ENCODE results near the gene COL5A3. TPM values are rescaled to one million over a fixed set of nuclear protein-coding genes. Genes with fewer than 3 reads are reported as not detected.
A peak's percentile ranks its signal among the peaks of the same experiment; 100 is the strongest.

Gene COL5A3
- total and polyA plus RNA-seq, 5 donors, result 8.6 to 19.1 (median 13.5) TPM

DNA sequence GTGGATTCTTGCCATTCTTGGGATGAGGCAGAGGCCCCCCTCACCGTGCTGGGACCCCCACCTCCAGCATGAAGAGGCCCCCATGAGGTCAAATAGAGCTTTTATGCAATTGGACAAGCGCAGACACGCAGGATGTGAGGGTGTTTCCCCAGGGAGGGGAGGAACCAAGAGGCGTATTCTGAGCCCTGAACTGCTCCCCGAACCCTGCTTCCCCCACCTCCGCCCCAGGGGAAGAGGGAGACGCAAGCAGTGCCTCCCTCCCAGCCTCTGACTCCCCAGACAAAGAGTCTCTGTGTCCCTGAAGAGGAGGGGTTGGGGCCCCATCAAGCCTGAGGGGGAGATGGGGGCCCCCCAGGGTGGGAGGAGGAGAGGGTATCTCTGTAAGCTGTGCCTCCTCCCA is 1.7 kb upstream of the COL5A3 start:
- peak in 1 of 3 donors; percentile 59 for DNase-seq
- intact Hi-C loops (cut with DNase I), result no loop called here
- ATAC-seq, result no peak
- Histone ChIP-seq H3K27ac (ENCODE audit: low read length) (no peak overlapping the region), H3K4me3 (ENCODE audit: low read length) (no peak overlapping the region), H3K27me3 (ENCODE audit: control insufficient read depth, insufficient read depth) (no peaks in the 10 kb centered on the region), H3K4me1 (ENCODE audit: control insufficient read depth, insufficient read depth, low read length) (no peaks in the 10 kb centered on the region), H3K9me3 (ENCODE audit: control insufficient read depth, low read length) (no peaks in the 10 kb centered on the region)
- 32% methylated on average over 7 of the region's 7 CpGs for WGBS

DNA sequence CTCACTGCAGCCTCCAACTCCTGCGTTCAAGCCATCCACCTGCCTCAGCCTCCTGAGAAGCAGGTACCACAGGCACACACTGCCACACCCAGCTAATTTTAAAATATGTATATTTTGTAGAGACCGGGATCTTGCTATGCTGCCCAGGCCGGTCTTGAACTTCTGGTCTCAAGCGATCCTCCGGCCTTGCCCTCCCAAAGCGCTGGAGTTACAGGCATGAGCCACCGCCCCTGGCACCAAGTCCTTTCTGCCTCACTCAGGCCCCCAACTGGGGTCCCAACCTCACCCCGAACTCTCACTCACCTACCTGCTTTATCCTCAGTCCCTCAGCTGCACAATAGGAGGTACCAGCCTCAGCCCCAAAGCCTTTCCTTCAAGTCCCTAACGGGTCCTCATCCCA is 635 bp upstream of the COL5A3 start:
- H3K27me3 ChIP-seq (ENCODE audit: control insufficient read depth, insufficient read depth), result no peaks in the 10 kb centered on the region
- intact Hi-C loops (cut with DNase I), result no loop called here
- no peaks in the 10 kb centered on the region for H3K9me3 ChIP-seq (ENCODE audit: control insufficient read depth, low read length)
- no peaks in the 10 kb centered on the region for H3K4me1 ChIP-seq (ENCODE audit: control insufficient read depth, insufficient read depth, low read length)
- no peak overlapping the region for H3K4me3 ChIP-seq (ENCODE audit: low read length)
- ATAC-seq, result no peak
- WGBS, result 69% methylated on average over 9 of the region's 9 CpGs
- peak in 1 of 3 donors; percentile 55 for DNase-seq
- no peak overlapping the region for H3K27ac ChIP-seq (ENCODE audit: low read length)

DNA sequence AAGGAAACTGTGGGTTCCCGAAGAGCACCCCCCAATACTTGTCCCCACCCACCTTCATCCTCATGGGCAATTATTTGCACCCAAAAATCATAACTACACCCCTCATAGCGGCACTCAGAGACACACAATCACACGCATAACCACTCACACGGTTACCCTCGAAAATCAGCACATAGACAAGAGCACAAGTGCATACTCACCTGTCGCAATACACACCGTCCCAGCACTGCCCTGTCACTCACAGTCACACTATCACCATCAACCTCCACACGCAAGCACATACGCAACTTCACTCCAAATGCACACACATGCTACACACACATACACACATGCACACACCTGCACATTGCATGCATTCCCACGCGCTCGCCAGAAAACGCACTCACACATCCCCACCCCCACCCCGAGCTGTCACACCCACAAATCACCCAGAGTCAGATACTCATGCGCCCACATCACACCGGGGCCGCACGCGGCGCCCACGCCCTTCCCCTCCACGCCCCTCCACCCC is 535 bp downstream of the COL5A3 start:
- peak overlapping the region; percentile 54 for H3K27ac ChIP-seq (ENCODE audit: low read length)
- H3K4me3 ChIP-seq (ENCODE audit: low read length), result peak overlapping the region; percentile 70
- H3K9me3 ChIP-seq (ENCODE audit: control insufficient read depth, low read length), result no peaks in the 10 kb centered on the region
- DNase-seq (no peak), ATAC-seq (no peak)
- 5% methylated on average over 22 of the region's 22 CpGs for WGBS
- H3K4me1 ChIP-seq (ENCODE audit: control insufficient read depth, insufficient read depth, low read length), result no peaks in the 10 kb centered on the region
- intact Hi-C loops (cut with DNase I), result no loop called here
- no peaks in the 10 kb centered on the region for H3K27me3 ChIP-seq (ENCODE audit: control insufficient read depth, insufficient read depth)

DNA sequence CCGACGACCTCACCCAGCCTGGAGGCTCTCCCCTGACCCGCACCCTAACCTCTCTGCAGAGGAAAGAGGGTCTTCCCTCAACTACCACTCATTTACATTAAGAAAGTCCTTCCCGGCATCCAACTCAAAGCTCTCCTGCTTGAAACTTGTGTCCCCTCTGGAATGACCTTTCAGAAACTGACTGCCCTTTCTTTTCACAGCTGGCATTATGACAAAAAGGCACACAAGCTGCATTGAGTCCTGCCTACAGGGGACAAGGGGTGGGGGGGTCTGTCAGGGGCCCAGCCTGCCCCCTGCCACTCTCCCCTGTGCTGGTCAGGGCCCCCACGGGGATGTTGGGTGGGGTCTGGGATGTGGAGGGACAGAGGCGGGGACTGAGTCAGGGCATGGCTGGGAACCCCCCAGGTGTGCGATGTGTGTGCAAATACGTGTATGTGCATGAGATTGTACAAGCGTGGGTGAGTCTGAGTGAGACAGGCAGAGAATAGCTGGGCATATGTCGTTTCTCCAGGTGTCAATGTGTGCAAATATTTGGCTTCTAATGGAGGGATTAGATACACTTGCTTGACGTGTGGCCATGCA is 2.0 kb downstream of the COL5A3 start:
- H3K4me3 ChIP-seq (ENCODE audit: low read length), result no peak overlapping the region
- peak in 1 of 2 donors; percentile 3 for ATAC-seq
- 33% methylated on average over 11 of the region's 11 CpGs for WGBS
- DNase-seq, result peak in 2 of 3 donors; percentile 32 to 62
- no peaks in the 10 kb centered on the region for H3K4me1 ChIP-seq (ENCODE audit: control insufficient read depth, insufficient read depth, low read length)
- H3K27me3 ChIP-seq (ENCODE audit: control insufficient read depth, insufficient read depth), result no peaks in the 10 kb centered on the region
- intact Hi-C loops (cut with DNase I), result no loop called here
- H3K27ac ChIP-seq (ENCODE audit: low read length), result peak overlapping the region; percentile 80
- H3K9me3 ChIP-seq (ENCODE audit: control insufficient read depth, low read length), result no peaks in the 10 kb centered on the region

DNA sequence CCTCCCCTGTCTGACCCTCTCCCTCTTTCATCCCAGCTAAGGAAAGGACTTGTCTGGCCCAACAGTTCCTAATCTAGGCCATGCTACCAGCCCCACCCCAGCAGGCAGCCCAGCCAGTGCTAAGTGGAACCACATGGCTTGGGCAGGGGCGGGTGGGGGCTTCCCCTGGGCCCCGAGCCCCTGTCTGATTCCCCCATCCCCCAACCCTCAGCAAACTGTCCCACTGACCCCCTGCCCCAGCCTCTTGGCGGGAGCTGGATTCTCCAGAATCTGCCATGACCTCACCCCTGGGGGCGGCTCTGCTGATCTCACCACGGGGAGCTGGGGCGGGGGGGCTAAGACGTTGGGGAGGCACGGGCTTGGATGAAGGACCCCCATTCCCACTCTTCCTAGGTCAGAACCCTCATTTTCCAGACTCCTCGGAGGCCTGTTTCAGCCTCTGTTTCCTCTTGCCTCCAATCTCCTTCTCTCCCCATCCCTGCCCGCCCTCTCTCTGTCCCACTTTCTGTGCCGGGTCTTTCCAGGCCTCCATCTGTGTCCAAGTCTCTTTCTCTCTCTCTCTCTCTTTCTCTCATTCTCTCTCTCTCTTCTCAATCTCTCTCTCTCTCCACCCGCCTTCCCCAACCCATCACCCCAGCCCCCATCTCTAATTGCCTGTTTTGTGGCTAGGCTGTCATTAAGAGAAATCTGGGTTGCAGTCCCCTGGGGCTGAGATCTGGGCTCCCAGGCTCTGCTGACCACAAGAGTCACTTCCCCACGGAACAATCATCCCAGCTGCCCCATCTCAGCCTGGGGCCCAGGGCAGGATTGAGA is 2.7 kb downstream of the COL5A3 start:
- peak; percentile 18 to 31 for ATAC-seq
- Histone ChIP-seq H3K4me3 (ENCODE audit: low read length) (no peak overlapping the region), H3K27ac (ENCODE audit: low read length) (peak overlapping the region; percentile 80), H3K9me3 (ENCODE audit: control insufficient read depth, low read length) (no peaks in the 10 kb centered on the region), H3K27me3 (ENCODE audit: control insufficient read depth, insufficient read depth) (no peaks in the 10 kb centered on the region), H3K4me1 (ENCODE audit: control insufficient read depth, insufficient read depth, low read length) (no peaks in the 10 kb centered on the region)
- 22% methylated on average over 13 of the region's 13 CpGs for WGBS
- intact Hi-C loops (cut with DNase I), result no loop called here
- DNase-seq, result peak; percentile 72 to 90 (median 78)

DNA sequence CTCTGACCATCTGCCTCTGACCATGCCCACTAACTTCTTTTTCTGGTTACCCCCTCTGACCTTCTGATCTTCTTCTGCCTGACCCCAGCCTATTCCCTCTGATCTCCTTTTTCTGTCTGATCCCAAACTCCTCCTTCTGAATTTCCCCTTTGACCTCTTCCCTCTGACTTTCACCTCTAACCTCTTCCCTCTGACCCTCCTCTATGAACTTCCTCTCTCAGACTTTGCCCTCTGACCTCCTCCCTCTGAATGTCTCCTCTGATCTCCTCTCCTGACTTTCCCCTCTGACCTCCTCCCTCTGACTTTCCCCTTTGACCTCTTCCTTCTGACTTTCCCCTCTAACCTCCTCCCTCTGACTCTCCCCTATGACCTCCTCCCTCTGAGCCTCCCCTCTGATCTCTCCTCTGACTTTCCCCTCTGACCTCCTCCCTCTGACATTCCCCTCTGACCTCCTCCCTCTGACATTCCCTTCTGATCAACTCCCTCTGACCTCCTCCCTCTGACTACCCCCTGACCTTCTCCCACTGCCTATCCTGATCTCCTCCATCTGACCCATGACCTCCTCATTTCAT is 3.5 kb downstream of the COL5A3 start:
- DNase-seq, result no peak
- intact Hi-C loops (cut with DNase I), result no loop called here
- ATAC-seq, result no peak
- Histone ChIP-seq H3K9me3 (ENCODE audit: control insufficient read depth, low read length) (no peaks in the 10 kb centered on the region), H3K27me3 (ENCODE audit: control insufficient read depth, insufficient read depth) (no peaks in the 10 kb centered on the region), H3K27ac (ENCODE audit: low read length) (peak overlapping the region; percentile 71), H3K4me3 (ENCODE audit: low read length) (no peak overlapping the region), H3K4me1 (ENCODE audit: control insufficient read depth, insufficient read depth, low read length) (no peaks in the 10 kb centered on the region)

DNA sequence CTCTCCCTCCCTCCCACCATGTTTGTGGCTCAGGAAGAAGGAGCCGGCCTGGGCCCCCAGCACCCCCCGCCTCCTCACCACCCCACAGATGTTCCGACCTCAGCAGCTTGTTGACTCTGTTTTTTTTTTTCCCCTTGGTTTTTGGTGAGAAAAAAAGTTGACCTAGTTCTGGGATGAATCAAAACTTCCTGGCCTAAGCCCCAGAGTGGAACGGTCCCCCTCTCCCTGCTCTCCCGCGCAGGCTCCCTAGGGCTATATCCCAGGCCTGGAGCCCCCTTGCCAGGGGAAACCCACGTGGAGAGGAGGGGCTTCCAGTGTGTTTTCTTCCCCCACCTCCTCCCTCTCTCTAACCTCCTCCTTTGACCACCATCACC is 4.0 kb downstream of the COL5A3 start:
- DNase-seq (peak; percentile 72 to 78 (median 74)), ATAC-seq (peak; percentile 51 to 54)
- Histone ChIP-seq H3K4me1 (ENCODE audit: control insufficient read depth, insufficient read depth, low read length) (no peaks in the 10 kb centered on the region), H3K9me3 (ENCODE audit: control insufficient read depth, low read length) (no peaks in the 10 kb centered on the region), H3K4me3 (ENCODE audit: low read length) (no peak overlapping the region), H3K27ac (ENCODE audit: low read length) (peak overlapping the region; percentile 71), H3K27me3 (ENCODE audit: control insufficient read depth, insufficient read depth) (no peaks in the 10 kb centered on the region)
- WGBS, result 27% methylated on average over 7 of the region's 7 CpGs
- intact Hi-C loops (cut with DNase I), result no loop called here

DNA sequence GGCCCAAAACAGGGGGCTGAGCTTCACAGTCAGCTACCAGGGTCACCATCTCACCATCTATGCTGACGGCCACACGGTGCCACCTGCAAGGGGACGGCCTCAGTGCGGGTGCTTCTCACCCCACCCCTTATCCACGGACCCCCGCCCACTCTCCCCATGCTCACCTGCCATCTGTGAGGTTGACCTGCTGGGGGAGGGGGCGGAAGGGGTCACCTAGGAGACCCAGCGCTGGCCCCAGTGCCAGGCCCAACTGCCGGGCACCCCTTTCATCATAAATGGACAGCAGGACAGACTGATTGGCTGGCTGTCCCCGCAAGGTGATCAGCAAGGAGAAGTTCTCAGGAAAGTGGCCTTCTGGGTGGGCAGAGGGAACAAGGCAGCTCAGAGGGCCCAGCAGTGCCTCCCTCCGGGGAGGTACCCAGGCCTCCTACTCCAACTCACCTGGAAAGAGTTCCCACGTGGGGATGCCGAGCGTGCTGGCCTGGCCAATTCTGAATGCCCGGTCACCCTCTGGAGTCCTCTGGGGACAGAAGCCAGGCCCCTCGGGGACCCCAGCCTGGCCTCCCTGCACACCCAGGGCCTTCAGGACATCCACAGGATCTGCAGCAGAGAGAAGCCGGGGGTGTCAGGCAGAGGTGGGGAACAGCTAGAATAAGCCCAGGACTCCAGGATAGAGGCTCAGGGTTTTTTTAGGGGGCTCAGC is 4.5 kb downstream of the COL5A3 start:
- intact Hi-C loops (cut with DNase I), result no loop called here
- DNase-seq (peak in 2 of 3 donors; percentile 54 to 66), ATAC-seq (no peak)
- Histone ChIP-seq H3K9me3 (ENCODE audit: control insufficient read depth, low read length) (no peaks in the 10 kb centered on the region), H3K27ac (ENCODE audit: low read length) (peak overlapping the region; percentile 25), H3K4me3 (ENCODE audit: low read length) (no peak overlapping the region), H3K27me3 (ENCODE audit: control insufficient read depth, insufficient read depth) (no peaks in the 10 kb centered on the region), H3K4me1 (ENCODE audit: control insufficient read depth, insufficient read depth, low read length) (no peaks in the 10 kb centered on the region)
- 66% methylated on average over 17 of the region's 17 CpGs for WGBS

DNA sequence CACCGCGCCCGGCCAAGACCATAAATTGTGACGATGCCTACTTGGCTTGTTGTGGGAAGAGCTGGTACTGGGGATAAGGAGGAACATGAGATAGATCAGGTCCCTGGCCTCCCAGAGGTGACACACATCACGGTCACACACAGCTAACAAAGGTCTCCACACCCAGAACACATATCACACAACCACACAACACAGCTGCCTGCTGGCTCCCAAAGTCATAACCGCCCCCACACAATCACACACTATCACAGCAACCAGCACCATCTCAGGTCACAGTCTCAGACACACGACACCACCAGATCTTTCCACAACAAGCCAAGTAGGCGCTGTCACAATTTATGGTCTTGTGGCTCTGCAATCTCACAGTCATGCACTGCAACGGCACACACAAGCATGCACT is 5.7 kb downstream of the COL5A3 start:
- no peaks in the 10 kb centered on the region for H3K27me3 ChIP-seq (ENCODE audit: control insufficient read depth, insufficient read depth)
- no peaks in the 10 kb centered on the region for H3K9me3 ChIP-seq (ENCODE audit: control insufficient read depth, low read length)
- H3K4me3 ChIP-seq (ENCODE audit: low read length), result no peak overlapping the region
- DNase-seq, result peak in 1 of 3 donors; percentile 9
- H3K4me1 ChIP-seq (ENCODE audit: control insufficient read depth, insufficient read depth, low read length), result no peaks in the 10 kb centered on the region
- WGBS, result 83% methylated on average over 9 of the region's 9 CpGs
- no peak overlapping the region for H3K27ac ChIP-seq (ENCODE audit: low read length)
- ATAC-seq, result no peak
- intact Hi-C loops (cut with DNase I), result no loop called here

DNA sequence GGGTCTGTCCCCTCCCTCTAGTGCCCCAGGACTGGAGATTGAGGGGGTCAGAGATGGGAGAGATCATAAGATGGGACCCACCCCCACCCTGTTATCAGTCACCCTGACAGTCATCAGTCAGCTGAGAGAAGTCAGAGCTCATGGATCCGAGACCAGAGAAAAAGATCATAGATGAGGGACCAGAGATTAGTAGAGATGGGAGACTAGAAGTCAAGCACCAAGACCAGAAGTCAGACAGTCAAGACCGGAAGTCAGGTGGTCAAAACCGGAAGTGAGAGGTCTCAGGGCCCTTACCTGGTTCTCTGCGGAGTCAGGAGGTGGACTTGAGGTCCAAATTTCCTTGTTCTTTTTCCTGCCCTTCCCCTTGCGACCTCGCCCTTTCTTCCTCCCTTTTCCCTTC is 7.0 kb downstream of the COL5A3 start:
- no peak overlapping the region for H3K27ac ChIP-seq (ENCODE audit: low read length)
- intact Hi-C loops (cut with DNase I), result no loop called here
- no peaks in the 10 kb centered on the region for H3K9me3 ChIP-seq (ENCODE audit: control insufficient read depth, low read length)
- H3K4me1 ChIP-seq (ENCODE audit: control insufficient read depth, insufficient read depth, low read length), result no peaks in the 10 kb centered on the region
- ATAC-seq (no peak), DNase-seq (no peak)
- no peaks in the 10 kb centered on the region for H3K27me3 ChIP-seq (ENCODE audit: control insufficient read depth, insufficient read depth)
- no peak overlapping the region for H3K4me3 ChIP-seq (ENCODE audit: low read length)
- WGBS, result 68% methylated on average over 6 of the region's 6 CpGs

DNA sequence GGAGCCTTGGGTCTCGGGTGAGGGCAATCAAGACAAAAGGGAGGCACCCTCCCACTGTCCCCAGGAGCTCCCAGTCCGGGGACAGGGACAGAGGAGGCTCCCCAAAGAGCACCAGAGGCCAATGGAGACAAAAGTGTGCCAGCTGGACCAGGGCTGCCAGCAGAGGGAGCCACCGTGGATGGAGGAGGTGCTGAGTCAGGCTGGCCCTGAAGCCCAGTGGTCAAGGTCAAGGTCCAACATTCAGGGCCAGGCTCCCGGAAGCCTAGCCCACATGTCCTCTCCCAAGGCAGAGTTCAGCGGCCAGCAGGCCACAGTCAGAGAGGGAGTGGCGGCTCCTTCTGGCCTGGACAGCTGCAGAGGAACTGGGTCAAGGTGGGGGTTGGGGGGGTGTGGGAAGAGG is 8.4 kb downstream of the COL5A3 start:
- intact Hi-C loops (cut with DNase I), result no loop called here
- Histone ChIP-seq H3K27ac (ENCODE audit: low read length) (no peak overlapping the region), H3K4me1 (ENCODE audit: control insufficient read depth, insufficient read depth, low read length) (no peaks in the 10 kb centered on the region), H3K9me3 (ENCODE audit: control insufficient read depth, low read length) (no peaks in the 10 kb centered on the region), H3K4me3 (ENCODE audit: low read length) (no peak overlapping the region), H3K27me3 (ENCODE audit: control insufficient read depth, insufficient read depth) (no peaks in the 10 kb centered on the region)
- WGBS, result 47% methylated on average over 6 of the region's 6 CpGs
- DNase-seq (peak; percentile 62 to 79 (median 73)), ATAC-seq (peak; percentile 45 to 62)
